Osteocyte (in vitro differentiated cells): ENCODE results near the gene ARSB. TPM values are rescaled to one million over a fixed set of nuclear protein-coding genes. Genes with fewer than 3 reads are reported as not detected.

Source experiments
- DNase-seq: peaks from one replicate; pipeline ENCODE4 v3.0.0; 2021; ENCODE audit warnings: mixed read lengths; ENCODE audit not compliant: unreplicated experiment; ENCODE audit errors: extremely low spot score
- H3K27ac Mint-ChIP-seq: one replicate; pipeline ENCODE4 v1.8.0; 2021; ENCODE audit warnings: mild to moderate bottlenecking, mixed read lengths; ENCODE audit not compliant: unreplicated experiment
- H3K27me3 Mint-ChIP-seq: one replicate; pipeline ENCODE4 v1.8.0; 2021; ENCODE audit warnings: mixed read lengths; ENCODE audit not compliant: unreplicated experiment
- H3K36me3 Mint-ChIP-seq: one replicate; pipeline ENCODE4 v1.8.0; 2021; ENCODE audit warnings: mixed read lengths; ENCODE audit not compliant: unreplicated experiment
- H3K4me1 Mint-ChIP-seq: one replicate; pipeline ENCODE4 v1.8.0; 2021; ENCODE audit warnings: mixed read lengths; ENCODE audit not compliant: unreplicated experiment
- H3K4me3 Mint-ChIP-seq: one replicate; pipeline ENCODE4 v1.8.0; 2021; ENCODE audit warnings: mild to moderate bottlenecking, moderate library complexity, mixed read lengths; ENCODE audit not compliant: unreplicated experiment
- H3K9me3 Mint-ChIP-seq: one replicate; pipeline ENCODE4 v1.8.0; 2021; ENCODE audit warnings: mixed read lengths; ENCODE audit not compliant: unreplicated experiment
- total RNA-seq: library from RNA; stranded (reverse); gene quantifications from 2 replicates; pipeline ENCODE4 v1.2.1, GENCODE V29; 2021
- TF ChIP-seq, protein P1 (sequence below): fragments of 200-600 bp; sonication (generic); IDR thresholded peaks from 2 replicates; pipeline ENCODE4 v1.5.0; 2021; ENCODE audit warnings: antibody characterized with exemption, mild to moderate bottlenecking, moderate library complexity

Gene ARSB
- total RNA-seq, 1 donor from 2014 or later, result 34.9 TPM

DNA sequence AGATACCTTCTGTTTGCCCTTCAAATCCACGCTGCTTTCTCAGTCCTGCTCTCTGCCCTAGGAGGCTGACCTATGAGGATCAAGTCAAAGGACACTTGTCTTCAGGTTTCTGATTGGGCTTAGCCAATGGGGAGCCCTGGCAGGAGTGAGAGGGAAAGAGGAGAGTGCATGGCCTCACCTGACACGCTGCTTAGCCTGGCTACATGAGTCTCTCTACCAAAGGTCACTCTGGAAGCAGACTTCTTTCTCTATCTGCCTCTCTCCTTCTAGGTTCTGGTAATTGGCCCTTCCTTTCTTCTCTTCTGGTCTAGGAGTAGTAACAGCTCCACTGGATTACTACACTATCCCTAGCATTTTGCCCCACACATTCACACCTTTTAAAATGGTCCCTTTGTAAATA, 13.1 kb downstream of the ARSB start:
- Mint-ChIP-seq H3K27me3 (no peaks in the 10 kb centered on the region), H3K4me3 (no peak overlapping the region), H3K9me3 (no peaks in the 10 kb centered on the region), H3K27ac (no peak overlapping the region), H3K4me1 (peaks cover 21% of the 10 kb centered on the region), H3K36me3 (no peaks in the 10 kb centered on the region)
- TF ChIP-seq, protein P1, sequence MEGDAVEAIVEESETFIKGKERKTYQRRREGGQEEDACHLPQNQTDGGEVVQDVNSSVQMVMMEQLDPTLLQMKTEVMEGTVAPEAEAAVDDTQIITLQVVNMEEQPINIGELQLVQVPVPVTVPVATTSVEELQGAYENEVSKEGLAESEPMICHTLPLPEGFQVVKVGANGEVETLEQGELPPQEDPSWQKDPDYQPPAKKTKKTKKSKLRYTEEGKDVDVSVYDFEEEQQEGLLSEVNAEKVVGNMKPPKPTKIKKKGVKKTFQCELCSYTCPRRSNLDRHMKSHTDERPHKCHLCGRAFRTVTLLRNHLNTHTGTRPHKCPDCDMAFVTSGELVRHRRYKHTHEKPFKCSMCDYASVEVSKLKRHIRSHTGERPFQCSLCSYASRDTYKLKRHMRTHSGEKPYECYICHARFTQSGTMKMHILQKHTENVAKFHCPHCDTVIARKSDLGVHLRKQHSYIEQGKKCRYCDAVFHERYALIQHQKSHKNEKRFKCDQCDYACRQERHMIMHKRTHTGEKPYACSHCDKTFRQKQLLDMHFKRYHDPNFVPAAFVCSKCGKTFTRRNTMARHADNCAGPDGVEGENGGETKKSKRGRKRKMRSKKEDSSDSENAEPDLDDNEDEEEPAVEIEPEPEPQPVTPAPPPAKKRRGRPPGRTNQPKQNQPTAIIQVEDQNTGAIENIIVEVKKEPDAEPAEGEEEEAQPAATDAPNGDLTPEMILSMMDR, result no peak
- DNase-seq, result no peak

DNA sequence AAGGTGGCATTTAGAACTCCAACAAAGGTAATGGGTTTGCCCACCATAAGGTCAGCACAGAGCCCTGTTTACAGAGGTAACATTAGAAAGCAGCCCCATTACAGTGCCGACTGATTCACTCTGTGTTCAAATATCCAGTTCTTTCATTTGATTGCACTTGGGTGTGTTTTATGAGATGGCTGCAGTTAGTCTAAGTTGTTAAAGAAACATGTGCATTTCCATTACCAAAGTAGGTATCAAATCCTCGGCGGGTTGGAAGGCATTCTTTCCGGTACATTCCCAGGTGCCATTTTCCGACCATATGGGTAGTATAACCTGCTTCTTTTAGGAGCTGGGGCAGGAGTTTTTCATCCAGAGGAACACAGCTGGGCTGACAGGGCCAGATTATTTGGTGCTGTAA, 16.3 kb downstream of the ARSB start:
- Mint-ChIP-seq H3K27ac (no peak overlapping the region), H3K4me1 (peaks cover 26% of the 10 kb centered on the region), H3K36me3 (peaks cover under 1% of the 10 kb centered on the region), H3K9me3 (no peaks in the 10 kb centered on the region), H3K27me3 (no peaks in the 10 kb centered on the region), H3K4me3 (no peak overlapping the region)
- TF ChIP-seq, protein P1, result no peak
- DNase-seq, result no peak

DNA sequence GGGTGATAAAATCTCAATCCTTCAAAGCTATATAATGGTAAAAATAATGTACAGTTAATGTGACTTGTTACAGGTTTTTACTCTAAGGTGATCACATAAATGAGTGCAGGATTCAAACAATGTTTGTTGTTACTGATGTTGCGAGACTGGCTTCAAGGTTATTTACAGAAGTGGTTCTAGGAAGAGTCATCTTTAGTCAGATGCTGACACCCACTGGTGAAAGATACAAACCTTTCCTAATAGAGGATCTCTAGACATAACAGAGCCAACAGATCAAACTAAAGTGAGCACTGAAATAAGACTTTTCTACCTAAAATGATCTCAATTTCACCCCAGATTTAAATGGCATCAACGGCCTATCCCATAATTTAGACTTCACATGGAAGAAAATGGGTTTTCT, 20.2 kb downstream of the ARSB start:
- Mint-ChIP-seq H3K27me3 (no peaks in the 10 kb centered on the region), H3K9me3 (no peaks in the 10 kb centered on the region), H3K4me1 (peaks cover 12% of the 10 kb centered on the region), H3K4me3 (no peak overlapping the region), H3K36me3 (peaks cover 9% of the 10 kb centered on the region), H3K27ac (no peak overlapping the region)
- no peak for DNase-seq
- TF ChIP-seq, protein P1, result peak; percentile 73

DNA sequence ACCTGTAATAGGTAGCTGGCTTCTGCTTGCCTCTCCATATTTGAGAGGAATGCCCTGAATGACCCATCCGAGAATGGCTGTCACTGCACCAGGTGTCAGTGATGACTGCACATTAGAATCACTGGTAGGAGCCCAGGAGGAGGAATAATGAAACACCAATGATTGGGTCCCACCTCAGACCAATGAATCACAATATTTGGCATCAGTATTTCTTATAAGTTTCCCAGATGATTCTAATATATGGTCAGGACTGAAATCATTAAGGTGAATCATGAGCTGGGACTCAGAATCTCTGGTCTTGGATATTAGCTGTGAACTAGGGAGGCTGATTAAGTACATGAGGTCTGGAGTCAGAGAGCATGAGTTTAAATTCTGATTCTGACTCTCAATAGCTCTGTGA, 23.4 kb downstream of the ARSB start:
- Mint-ChIP-seq H3K4me3 (no peak overlapping the region), H3K9me3 (no peaks in the 10 kb centered on the region), H3K4me1 (peaks cover 2% of the 10 kb centered on the region), H3K36me3 (peaks cover 9% of the 10 kb centered on the region), H3K27ac (no peak overlapping the region), H3K27me3 (no peaks in the 10 kb centered on the region)
- DNase-seq, result no peak
- TF ChIP-seq, protein P1, result no peak

DNA sequence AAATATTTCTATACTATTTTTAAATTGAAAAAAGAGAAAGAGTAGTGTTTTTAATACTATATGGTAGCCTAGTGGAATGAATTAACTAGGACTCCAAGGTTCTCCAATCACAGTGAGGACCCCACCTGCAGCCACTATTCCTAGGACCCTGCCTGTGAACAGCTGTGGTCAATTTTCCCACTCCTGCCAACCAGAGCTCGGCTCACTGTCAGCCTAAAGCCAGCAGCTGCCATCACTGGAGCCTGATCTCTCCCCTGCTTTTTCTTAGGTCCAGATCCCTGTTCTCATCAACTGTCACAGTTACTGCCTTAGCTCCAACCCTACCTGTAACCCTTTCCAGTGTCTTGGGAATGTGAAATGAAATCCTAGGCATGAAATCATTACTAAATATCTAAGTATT, 25.3 kb downstream of the ARSB start:
- Mint-ChIP-seq H3K27me3 (no peaks in the 10 kb centered on the region), H3K9me3 (no peaks in the 10 kb centered on the region), H3K4me3 (no peak overlapping the region), H3K36me3 (peaks cover 13% of the 10 kb centered on the region), H3K4me1 (no peaks in the 10 kb centered on the region), H3K27ac (no peak overlapping the region)
- no peak for DNase-seq
- TF ChIP-seq, protein P1, result no peak
